RWPE2 (cell line): Measurements from ENCODE around the gene HEATR5A.
"Not testable (repeated sequence)": the region's sequence is repeated elsewhere in the genome, so short reads cannot be mapped to it uniquely, and the experiment has no call there.

Source experiments
- ATAC-seq: fragments of 200-7000 bp; cut with Tn5 transposase; 3 replicates; pipeline ENCODE4 v1.9.1; 2021; ENCODE audit warnings: low read depth
- DNase-seq: peaks from one replicate; pipeline ENCODE4 v3.0.0-alpha.2; 2020; ENCODE audit warnings: low spot score
- H3K27ac ChIP-seq: fragments of 450-650 bp; 2 replicates; pipeline ENCODE4 v1.5.1; 2017; ENCODE audit warnings: mild to moderate bottlenecking; ENCODE audit not compliant: poor library complexity, severe bottlenecking
- H3K27me3 ChIP-seq: fragments of 250-450 bp; sonication (Bioruptor Pico); 2 replicates; pipeline ENCODE4 v1.5.1; 2021; ENCODE audit warnings: mild to moderate bottlenecking, moderate library complexity; ENCODE audit not compliant: insufficient read depth, poor library complexity, severe bottlenecking
- H3K36me3 ChIP-seq: fragments of 250-450 bp; sonication (Bioruptor Pico); 2 replicates; pipeline ENCODE4 v1.5.1; 2020; ENCODE audit warnings: low read depth, mild to moderate bottlenecking, moderate library complexity
- H3K4me1 ChIP-seq: fragments of 250-450 bp; sonication (Bioruptor Pico); 2 replicates; pipeline ENCODE4 v1.5.1; 2021; ENCODE audit warnings: mild to moderate bottlenecking, moderate library complexity; ENCODE audit not compliant: insufficient read depth, poor library complexity, severe bottlenecking
- H3K4me3 ChIP-seq: fragments of 250-450 bp; sonication (Bioruptor Pico); 2 replicates; pipeline ENCODE4 v1.5.1; 2021; ENCODE audit warnings: mild to moderate bottlenecking, moderate library complexity; ENCODE audit not compliant: severe bottlenecking
- H3K9me3 ChIP-seq: fragments of 250-450 bp; sonication (Bioruptor Pico); 2 replicates; pipeline ENCODE4 v1.5.1; 2021; ENCODE audit warnings: mild to moderate bottlenecking, moderate library complexity; ENCODE audit not compliant: severe bottlenecking
- CTCF ChIP-seq: fragments of 450-650 bp; IDR thresholded peaks from one replicate; pipeline ENCODE4 v1.5.1; 2017; ENCODE audit warnings: mild to moderate bottlenecking, moderate library complexity; ENCODE audit not compliant: poor library complexity, severe bottlenecking

Gene HEATR5A

GRCh38 chr14:31263485-31264133 lies 156.7 kb downstream of the HEATR5A start:
- ATAC-seq (peak; percentile 99), DNase-seq (peak; percentile 96)
- Histone ChIP-seq H3K9me3 (no peaks in the 10 kb centered on the region), H3K4me3 (no peak overlapping the region), H3K36me3 (no peaks in the 10 kb centered on the region), H3K27ac (peak overlapping the region; percentile 58), H3K27me3 (no peaks in the 10 kb centered on the region), H3K4me1 (peaks cover 32% of the 10 kb centered on the region)
- TF ChIP-seq CTCF: no peak

GRCh38 chr14:31261859-31262731 lies 158.3 kb downstream of the HEATR5A start:
- Histone ChIP-seq H3K4me3 (no peak overlapping the region), H3K4me1 (peaks cover 32% of the 10 kb centered on the region), H3K27me3 (no peaks in the 10 kb centered on the region), H3K9me3 (no peaks in the 10 kb centered on the region), H3K27ac (peak overlapping the region; percentile 58), H3K36me3 (no peaks in the 10 kb centered on the region)
- ATAC-seq (no peak), DNase-seq (no peak)
- no peak for TF ChIP-seq CTCF

DNA sequence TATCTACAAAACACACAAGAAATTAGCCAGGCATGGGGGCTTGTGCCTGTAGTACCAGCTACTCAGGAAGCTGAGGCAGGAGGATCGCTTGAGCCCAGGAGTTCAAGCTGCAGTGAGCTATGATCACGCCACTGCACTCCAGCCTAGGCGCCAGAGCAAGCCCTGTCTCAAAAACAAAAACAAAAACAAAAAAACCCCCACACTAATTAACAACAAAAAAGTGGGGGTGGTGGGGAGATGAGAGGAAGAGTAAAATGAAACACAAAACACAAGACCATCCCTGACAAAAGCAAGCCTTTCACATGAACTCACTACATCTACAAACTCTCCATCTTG lies 158.9 kb downstream of the HEATR5A start:
- H3K27ac ChIP-seq: peak overlapping the region; percentile 58
- H3K36me3 ChIP-seq: no peaks in the 10 kb centered on the region

DNA sequence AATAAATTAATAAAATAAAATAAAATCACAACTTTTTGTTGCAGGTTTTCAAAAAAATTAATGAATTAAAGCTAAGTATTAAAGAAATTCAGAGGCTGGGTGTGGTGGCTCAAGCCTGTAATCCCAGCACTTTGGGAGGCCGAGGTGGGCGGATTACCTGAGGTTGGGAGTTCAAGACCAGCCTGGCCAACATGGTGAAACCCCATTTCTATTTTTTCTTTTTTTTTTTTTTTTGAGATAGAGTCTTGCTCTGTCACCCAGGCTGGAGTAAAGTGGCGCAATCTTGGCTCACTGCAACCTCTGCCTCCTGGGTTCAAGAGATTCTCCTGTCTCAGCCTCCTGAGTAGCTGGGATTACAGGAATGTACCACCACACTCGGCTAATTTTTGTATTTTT lies 161.3 kb downstream of the HEATR5A start:
- H3K9me3 ChIP-seq, H3K4me3 ChIP-seq, H3K27me3 ChIP-seq, H3K36me3 ChIP-seq, ATAC-seq, DNase-seq, H3K27ac ChIP-seq: not testable (repeated sequence)
- H3K4me1 ChIP-seq: peaks cover 19% of the 10 kb centered on the region

More for the DNA sequence above, 158.9 kb downstream of the HEATR5A start:
- Histone ChIP-seq H3K4me3 (no peak overlapping the region), H3K4me1 (peaks cover 32% of the 10 kb centered on the region), H3K9me3 (no peaks in the 10 kb centered on the region), H3K27me3 (no peaks in the 10 kb centered on the region)
- DNase-seq (no peak), ATAC-seq (no peak)
- TF ChIP-seq CTCF: no peak

DNA sequence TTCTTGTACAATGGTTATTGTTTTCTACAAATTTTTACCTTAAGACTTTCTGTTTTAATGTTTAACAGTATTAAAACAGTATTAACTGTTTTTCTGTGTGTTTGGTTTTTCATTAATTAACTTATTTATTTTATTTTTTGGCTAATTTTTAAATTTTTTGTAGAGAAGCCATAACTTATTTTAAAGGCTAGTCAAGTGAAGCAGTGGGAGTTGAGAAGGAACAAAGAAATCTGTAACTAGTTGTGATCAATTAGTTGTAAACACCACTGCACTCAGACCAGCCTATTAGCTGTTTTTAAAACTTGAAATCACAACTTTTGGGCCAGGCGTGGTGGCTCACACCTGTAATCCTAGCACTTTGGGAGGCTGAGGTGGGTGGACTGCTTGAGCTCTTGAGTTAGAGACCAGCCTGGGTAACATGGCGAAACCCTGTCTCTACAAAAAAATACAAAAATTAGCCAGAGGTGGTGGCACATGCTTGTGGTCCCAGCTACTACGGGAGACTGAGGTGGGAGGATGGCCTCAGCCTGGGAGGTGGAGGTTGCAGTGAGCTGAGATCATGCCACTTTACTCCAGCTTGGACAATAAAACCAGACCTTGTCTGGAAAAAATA lies 161.8 kb downstream of the HEATR5A start:
- Histone ChIP-seq H3K4me3 (no peak overlapping the region), H3K4me1 (peaks cover 15% of the 10 kb centered on the region), H3K27me3 (no peaks in the 10 kb centered on the region), H3K9me3 (no peaks in the 10 kb centered on the region), H3K36me3 (no peaks in the 10 kb centered on the region), H3K27ac (no peak overlapping the region)
- DNase-seq (no peak), ATAC-seq (no peak)
- no peak for TF ChIP-seq CTCF

DNA sequence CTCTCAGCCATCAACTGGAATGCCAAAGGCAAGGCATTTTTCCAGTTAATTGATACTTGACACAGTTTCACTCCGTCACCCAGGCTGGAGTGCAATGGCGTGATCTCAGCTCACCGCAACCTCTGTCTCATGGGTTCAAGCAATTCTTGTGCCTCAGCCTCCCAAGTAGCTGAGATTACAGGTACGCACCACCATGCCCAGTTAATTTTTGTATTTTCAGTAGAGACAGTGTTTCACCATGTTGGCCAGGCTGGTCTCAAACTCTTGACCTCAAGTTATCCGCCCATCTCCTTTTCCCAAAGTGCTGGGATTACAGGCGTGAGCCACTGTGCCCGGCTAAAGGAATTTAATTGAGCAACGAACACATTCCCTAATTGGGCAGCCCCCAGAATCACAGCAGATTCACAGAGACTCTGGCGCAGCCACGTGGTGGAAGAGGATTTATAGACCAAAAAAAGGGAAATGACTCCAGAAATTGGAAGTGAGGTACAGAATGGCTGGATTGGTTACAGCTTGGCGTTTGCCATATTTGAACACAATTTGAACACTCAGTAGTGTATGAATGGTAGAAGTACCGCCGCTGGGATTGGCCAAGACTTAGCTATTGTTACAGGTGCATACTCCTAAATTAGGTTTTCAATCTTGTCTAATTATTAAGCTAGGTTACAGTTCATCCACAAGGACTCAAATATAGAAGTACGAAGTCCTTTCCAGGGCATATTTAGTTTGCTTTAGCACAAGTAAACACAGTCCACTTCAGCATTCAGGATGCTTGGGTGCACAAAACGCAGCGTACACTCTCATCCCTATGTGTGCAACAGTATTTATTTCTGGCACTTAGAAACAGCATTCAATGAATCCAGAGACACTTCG lies 162.6 kb downstream of the HEATR5A start:
- H3K9me3 ChIP-seq, DNase-seq, H3K4me3 ChIP-seq, H3K27ac ChIP-seq, ATAC-seq, H3K36me3 ChIP-seq, H3K27me3 ChIP-seq: not testable (repeated sequence)
- peaks cover 11% of the 10 kb centered on the region for H3K4me1 ChIP-seq
